SU-DHL-6 (cell line): Measurements from ENCODE around the gene NNAT.
A peak's percentile ranks its signal among the peaks of the same experiment; 100 is the strongest.

Source experiments
- H2AFZ ChIP-seq: fragments of 200-600 bp; sonication (generic); 2 replicates; pipeline ENCODE4 v1.6.1; 2014; ENCODE audit warnings: low read depth, mild to moderate bottlenecking, moderate library complexity, mixed read lengths, antibody characterized with exemption, low read length; ENCODE audit not compliant: severe bottlenecking
- H3F3A ChIP-seq: fragments of 200-600 bp; shearing (Covaris generic); 2 replicates; pipeline ENCODE4 v1.6.0; 2016; ENCODE audit warnings: antibody characterized with exemption, mild to moderate bottlenecking; ENCODE audit not compliant: insufficient read depth
- H3K27ac ChIP-seq: fragments of 200-600 bp; sonication (generic); 2 replicates; pipeline ENCODE4 v1.5.1; 2016; ENCODE audit warnings: low read depth, mild to moderate bottlenecking, low read length, moderate library complexity, mixed read lengths
- H3K27me3 ChIP-seq: fragments of 200-600 bp; sonication (generic), shearing (Covaris generic); 2 replicates; pipeline ENCODE4 v1.6.0; 2014; ENCODE audit warnings: mild to moderate bottlenecking, low read length
- H3K36me3 ChIP-seq: fragments of 200-600 bp; sonication (generic); 2 replicates; pipeline ENCODE4 v1.6.1; 2014; ENCODE audit warnings: mild to moderate bottlenecking, low read length, mixed read lengths
- H3K4me2 ChIP-seq: fragments of 300-600, 200-600 bp; shearing (Covaris generic), sonication (generic); 2 replicates; pipeline ENCODE4 v1.6.0; 2014; ENCODE audit warnings: low read length, low read depth, mild to moderate bottlenecking; ENCODE audit not compliant: poor library complexity, severe bottlenecking
- H3K4me3 ChIP-seq: fragments of 200-600 bp; sonication (generic); 2 replicates; pipeline ENCODE4 v1.5.1; 2014; ENCODE audit warnings: antibody characterized with exemption, low read length, mild to moderate bottlenecking, mixed read lengths; ENCODE audit not compliant: insufficient read depth, poor library complexity, severe bottlenecking
- H3K79me2 ChIP-seq: fragments of 200-600 bp; sonication (generic); 2 replicates; pipeline ENCODE4 v1.6.1; 2014; ENCODE audit warnings: mild to moderate bottlenecking, low read length, moderate library complexity; ENCODE audit not compliant: insufficient read depth
- H3K9ac ChIP-seq: fragments of 200-600 bp; sonication (generic); 2 replicates; pipeline ENCODE4 v1.7.0; 2014; ENCODE audit warnings: mild to moderate bottlenecking, low read length
- H3K9me2 ChIP-seq: fragments of 200-600 bp; sonication (generic); replicated peaks from 2 replicates; pipeline ENCODE4 v1.6.1; 2014; ENCODE audit warnings: low read length; ENCODE audit not compliant: insufficient read depth
- H3K9me3 ChIP-seq: fragments of 200-600 bp; sonication (generic); 2 replicates; pipeline ENCODE4 v1.6.1; 2014; ENCODE audit warnings: low read length, mixed read lengths; ENCODE audit not compliant: insufficient read depth
- H4K20me1 ChIP-seq: fragments of 200-600 bp; sonication (generic); 2 replicates; pipeline ENCODE4 v1.6.1; 2014; ENCODE audit warnings: low read depth, mild to moderate bottlenecking, antibody characterized with exemption, low read length, moderate library complexity, mixed read lengths
- EZH2phosphoT487 ChIP-seq: fragments of 200-600 bp; sonication (generic), shearing (Covaris generic); conservative IDR thresholded peaks from 2 replicates; pipeline ENCODE4 v1.6.1; 2018; ENCODE audit warnings: mild to moderate bottlenecking, antibody characterized with exemption, low read length, moderate library complexity, mixed read lengths
- TF ChIP-seq, protein P1 (sequence below): fragments of 200-600 bp; sonication (generic); IDR thresholded peaks from one replicate; pipeline ENCODE4 v1.5.1; 2017; ENCODE audit warnings: antibody characterized with exemption, mild to moderate bottlenecking, low read length, moderate library complexity; ENCODE audit not compliant: insufficient read depth, poor library complexity, severe bottlenecking

NNAT gene

DNA sequence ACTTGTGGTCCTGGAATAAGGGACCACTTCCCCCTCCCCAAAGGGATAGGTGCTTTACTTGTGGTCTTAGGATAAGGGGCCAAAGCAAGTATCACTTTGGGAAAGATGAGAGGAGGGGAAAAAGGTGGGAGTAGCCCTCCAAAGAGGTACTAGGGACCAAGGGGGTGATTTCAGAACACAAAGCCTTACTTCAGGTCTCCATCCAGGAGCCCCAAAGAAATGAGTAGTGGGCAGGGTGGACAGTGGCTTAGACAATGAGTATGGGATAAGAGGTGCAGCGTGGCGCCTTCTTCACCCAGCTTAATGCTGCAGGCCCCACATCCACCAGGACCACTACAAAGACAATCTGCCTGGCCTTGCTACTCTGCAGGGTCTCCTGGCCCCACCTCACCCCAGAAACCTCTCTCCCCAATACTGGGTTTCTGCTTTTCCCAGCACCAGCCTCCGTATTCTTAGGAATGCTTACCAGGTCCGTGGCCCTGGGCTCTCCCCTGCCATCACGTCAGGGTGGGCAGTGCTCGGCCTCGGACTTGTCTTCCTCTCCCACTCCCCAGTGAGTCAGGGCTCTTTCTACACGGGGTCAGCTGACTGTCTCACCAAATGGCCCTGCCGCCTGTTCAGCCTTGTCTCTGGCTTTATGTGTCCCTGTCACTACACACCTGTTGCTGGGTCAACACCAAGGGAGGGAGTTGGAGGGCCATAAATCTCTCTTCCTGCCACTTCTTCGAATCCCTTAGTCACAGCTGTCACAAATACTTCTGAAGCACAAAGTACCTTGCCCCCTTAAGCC, 3.1 kb downstream of the NNAT start:
- Histone ChIP-seq H3K79me2 (peaks cover 30% of the 10 kb centered on the region), H3K9me2 (no peaks in the 10 kb centered on the region), H3K36me3 (no peaks in the 10 kb centered on the region), H4K20me1 (no peaks in the 10 kb centered on the region; the same call in 1 of the 2 replicates), H3F3A (no peaks in the 10 kb centered on the region), H3K27ac (no peak overlapping the region), H2AFZ (no peak overlapping the region), H3K9ac (no peak overlapping the region), H3K4me3 (no peak overlapping the region), H3K4me2 (no peak overlapping the region), H3K27me3 (no peaks in the 10 kb centered on the region), H3K9me3 (no peaks in the 10 kb centered on the region)
- TF ChIP-seq, protein P1, sequence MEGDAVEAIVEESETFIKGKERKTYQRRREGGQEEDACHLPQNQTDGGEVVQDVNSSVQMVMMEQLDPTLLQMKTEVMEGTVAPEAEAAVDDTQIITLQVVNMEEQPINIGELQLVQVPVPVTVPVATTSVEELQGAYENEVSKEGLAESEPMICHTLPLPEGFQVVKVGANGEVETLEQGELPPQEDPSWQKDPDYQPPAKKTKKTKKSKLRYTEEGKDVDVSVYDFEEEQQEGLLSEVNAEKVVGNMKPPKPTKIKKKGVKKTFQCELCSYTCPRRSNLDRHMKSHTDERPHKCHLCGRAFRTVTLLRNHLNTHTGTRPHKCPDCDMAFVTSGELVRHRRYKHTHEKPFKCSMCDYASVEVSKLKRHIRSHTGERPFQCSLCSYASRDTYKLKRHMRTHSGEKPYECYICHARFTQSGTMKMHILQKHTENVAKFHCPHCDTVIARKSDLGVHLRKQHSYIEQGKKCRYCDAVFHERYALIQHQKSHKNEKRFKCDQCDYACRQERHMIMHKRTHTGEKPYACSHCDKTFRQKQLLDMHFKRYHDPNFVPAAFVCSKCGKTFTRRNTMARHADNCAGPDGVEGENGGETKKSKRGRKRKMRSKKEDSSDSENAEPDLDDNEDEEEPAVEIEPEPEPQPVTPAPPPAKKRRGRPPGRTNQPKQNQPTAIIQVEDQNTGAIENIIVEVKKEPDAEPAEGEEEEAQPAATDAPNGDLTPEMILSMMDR, result no peak
- TF ChIP-seq EZH2phosphoT487, result no peak

DNA sequence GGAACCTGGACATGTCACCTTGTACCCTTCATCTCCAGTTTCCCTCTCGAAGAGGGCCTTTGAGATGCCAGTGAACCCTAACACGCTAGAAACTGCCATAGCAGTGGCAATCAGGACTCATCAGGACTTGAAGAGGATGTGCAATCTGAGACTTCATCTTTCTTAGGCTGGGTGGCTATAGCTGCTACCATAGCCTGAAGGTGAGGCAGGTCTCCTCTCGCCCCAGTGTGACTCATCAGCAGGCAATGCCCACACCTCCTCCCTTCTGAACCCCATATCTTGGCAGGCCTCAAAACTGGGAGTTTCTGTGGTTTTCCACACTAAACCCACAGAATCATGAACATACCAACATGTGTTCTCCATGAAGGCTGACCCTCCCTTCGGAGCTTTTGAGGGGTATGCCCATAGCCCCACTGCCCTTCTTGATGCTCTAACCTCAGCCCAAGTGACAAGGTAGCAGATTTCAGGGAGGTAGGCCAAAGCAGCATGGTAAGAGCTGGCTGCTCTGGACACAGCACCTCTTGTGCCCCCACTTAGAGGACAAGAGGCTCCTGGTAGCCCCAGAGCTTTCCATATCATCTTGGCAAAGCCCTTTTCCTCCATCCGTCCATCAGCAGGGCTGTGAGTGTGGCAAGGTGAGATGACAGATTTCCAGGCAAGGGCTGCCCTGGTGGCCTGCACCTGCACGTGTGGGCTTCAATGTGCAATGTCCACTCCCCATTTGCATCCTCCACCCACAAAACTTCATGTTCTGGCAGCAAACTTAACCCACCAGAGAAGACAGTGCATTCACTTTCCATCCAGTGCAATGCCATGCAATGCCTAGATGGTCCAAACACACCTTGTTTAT, 4.0 kb downstream of the NNAT start:
- Histone ChIP-seq H3K4me2 (no peak overlapping the region), H3K9me2 (no peaks in the 10 kb centered on the region), H4K20me1 (no peaks in the 10 kb centered on the region; the same call in 1 of the 2 replicates), H3K27me3 (no peaks in the 10 kb centered on the region), H3K36me3 (no peaks in the 10 kb centered on the region), H3K9me3 (no peaks in the 10 kb centered on the region), H3K9ac (no peak overlapping the region), H3F3A (no peaks in the 10 kb centered on the region), H2AFZ (no peak overlapping the region), H3K27ac (no peak overlapping the region), H3K4me3 (no peak overlapping the region), H3K79me2 (peaks cover 30% of the 10 kb centered on the region)
- TF ChIP-seq EZH2phosphoT487, result no peak
- TF ChIP-seq, protein P1, result no peak

DNA sequence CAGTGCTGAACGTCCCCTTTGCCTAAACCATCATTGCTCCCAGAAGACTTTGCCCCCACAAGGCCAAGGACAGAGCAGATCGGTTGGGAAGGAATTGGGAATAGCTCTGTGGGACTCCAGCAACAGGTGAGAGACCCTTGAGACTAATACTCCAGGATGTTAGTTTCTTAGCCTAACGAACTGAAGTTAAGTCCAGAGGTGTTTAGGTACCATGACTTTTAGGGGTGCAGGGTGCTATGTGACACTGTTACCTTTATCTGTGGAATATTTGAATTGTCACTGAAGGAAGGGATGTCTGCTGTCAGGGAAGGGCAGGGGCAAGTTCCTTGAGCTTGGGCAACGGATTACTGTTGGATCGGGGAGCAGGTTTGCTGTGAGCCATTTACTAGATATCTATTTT, 4.8 kb downstream of the NNAT start:
- Histone ChIP-seq H4K20me1 (no peaks in the 10 kb centered on the region; the same call in 1 of the 2 replicates), H3K4me2 (peak overlapping the region; percentile 77), H3K27me3 (no peaks in the 10 kb centered on the region), H3K9me3 (no peaks in the 10 kb centered on the region), H3K9ac (no peak overlapping the region), H3K27ac (no peak overlapping the region), H2AFZ (no peak overlapping the region), H3K4me3 (no peak overlapping the region), H3K9me2 (no peaks in the 10 kb centered on the region), H3F3A (no peaks in the 10 kb centered on the region), H3K36me3 (no peaks in the 10 kb centered on the region), H3K79me2 (peaks cover 30% of the 10 kb centered on the region)
- TF ChIP-seq EZH2phosphoT487, result no peak
- TF ChIP-seq, protein P1, result no peak
